ENCODE measurements around the gene FBXO42.
A peak's percentile ranks its signal among the peaks of the same experiment; 100 is the strongest.

Gene FBXO42

DNA sequence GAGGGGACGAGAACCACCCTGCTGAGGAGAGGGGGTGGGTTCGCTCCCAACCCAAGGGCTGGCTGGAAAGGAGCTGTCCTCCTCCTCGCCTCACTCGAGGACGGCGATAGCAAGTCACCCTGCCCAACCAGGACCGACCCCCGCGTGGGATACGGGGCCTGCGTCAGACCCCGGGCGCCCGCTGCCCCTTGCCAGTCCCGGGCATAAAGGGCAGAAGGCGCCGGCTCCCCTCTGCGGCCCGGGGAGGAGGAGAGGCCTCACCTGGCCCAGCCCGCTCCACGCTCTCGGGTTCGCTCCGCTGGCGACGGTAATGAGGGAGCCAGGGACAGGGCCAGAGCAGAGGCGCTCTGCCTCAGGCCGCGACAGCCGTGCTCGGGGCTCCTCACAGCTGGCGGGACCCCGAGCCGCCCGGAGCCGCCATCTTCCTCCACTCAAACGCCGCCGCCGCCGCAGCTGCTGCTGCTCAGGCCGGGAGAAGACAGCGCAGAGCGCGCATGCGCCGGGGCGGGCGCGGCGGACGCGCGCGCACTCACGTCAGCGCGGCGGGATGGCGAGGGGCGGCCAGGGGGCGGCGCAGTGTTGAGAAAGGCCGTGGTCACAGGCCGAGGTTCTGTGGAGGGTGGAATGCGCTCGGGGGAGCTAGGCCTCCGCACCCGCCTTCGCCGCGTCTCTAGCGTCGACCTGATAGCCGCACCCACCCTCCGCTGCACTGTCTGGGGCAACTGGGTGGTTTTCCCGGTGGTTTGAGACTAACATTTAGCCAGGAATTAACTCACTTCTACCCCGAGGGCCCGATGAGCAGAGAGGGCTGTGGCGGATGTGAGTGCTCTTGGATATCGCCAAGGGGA lies at the start of gene FBXO42:
TSS of gene FBXO42 (minus strand) at position 487 of the 848 bp plus-strand sequence. CDS start 37,062 bp downstream, outside the sequence.
- peak; percentile 94 for DNase-seq

DNA sequence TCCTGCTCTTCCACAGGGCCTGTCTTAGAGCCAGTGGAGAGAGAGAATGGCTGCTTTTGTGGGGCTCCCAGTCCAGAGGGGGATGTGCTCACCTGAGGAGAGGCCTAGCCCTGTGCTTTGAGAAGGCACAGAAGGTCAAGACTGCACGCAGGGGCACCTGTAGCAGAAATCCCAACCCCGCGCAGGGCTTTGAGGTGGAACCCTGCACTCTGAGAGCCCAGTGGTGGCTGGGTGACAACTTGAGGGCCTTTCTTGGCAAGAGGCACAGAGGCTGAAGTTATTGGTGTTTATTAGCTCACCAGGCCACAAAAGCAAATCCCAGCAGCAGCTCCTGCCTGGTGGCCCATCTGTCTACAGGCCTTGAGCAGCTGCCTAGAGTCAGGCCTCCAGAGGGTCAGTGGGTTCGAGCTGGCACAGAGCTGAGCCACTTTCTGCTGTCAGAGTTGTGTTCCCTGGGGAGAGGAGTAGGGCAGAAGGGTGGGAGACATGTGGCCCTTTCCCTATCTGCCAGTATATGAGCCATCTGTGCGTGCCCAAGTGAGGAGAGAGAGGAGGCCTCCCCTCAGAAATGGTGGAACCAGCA lies 46.2 kb upstream of the FBXO42 start:
- no peak for DNase-seq

DNA sequence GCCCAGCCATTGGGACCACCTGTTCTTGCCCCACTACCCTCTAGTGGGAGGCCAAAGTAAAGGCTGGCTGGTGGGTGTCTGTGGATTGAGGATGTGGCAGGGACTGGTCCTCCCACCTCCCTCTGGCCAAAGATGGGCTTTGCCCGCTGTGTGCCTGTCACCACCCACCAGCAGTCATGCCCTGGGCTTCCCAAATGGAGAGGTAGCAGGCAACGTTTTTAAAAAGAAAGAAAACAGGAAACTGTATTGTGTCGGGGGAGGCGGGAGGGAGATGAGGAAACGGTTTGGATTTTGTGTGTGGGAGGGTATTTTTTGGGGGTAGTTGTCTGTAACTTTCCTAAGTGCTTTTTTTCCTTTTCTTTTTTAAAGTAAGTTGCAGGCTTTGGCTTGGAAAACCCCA lies 44.8 kb upstream of the FBXO42 start:
- DNase-seq = no peak

DNA sequence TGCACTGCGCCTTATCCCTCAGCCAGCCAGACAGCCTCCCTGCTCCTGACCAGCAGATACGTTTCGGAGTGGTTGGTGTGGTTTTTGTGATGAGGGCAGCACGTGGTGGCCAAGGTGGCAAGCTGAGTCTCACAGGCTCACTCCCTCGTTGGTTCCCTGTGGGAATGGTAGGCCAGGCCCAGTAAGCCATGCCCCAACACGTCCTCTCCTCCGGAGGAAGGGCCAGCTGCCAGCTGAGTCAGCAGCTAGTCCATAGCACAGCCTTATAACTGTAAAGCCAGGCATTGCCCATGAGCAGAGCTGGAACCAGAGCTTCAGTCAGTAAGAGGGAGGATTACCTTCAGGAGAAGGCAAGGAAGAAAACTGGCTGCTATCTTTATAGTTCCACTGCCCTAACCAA lies 44.3 kb upstream of the FBXO42 start:
- no peak for DNase-seq

DNA sequence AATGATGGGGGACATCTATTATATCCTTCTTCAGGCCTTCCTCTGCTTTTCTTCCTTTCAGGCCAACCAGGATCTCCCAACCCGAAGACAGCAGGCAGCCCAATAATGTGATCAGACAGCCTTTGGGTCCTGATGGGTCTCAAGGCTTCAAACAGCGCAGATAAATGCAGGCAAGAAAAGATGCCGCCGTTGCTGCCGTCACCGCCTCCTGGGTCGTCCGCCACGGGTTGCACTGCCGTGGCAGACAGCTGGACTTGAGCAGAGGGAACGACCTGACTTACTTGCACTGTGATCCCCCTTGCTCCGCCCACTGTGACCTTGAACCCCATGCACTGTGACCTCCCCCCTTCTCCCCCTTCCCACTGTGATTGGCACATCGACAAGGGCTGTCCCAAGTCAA lies 42.7 kb upstream of the FBXO42 start:
- DNase-seq = no peak

DNA sequence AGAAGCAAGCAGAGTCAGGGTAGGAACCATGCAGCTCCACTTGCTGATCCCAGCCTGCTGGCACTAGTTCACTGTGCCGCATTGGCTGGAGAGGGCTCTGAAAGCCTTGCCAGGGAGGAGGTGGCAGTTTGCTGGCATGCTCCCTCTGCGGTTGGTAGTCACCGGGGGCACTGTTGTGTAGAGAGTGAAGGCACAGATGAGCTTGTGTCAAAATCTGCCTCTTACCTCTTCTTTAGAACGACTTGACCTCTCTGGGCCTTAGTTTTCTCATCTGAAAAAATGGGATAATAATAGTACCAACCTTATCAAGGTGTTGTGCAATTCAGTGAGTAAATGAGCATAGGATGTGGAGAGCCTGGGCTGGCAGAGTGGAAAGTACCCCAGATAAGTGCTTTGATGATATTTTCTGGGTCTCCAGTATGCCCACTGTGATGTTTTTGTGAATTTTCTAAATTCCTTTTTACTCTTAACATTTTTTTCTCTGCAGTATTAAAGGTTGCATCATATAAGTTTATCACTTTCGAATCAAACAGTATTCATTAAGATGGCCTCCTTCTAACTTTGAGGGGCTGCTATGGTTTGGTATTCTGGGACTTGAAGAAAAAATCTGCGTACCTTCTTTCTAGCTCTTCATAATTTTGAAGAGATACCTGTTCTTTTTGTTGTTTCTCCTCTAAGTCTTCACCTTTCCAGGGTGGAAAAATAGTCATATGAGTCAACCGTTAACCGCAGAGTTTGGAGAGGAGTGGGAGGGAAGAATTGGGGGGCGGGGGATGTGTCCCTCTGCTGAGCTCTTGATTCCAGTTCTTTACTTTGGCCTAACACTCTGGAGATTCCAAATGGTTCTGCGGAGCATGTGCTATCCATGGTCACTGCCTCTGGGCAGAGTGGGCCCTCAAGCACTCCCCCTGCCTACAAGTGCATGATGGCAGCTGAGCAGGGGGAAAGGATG lies 41.6 kb upstream of the FBXO42 start:
- no peak for DNase-seq

DNA sequence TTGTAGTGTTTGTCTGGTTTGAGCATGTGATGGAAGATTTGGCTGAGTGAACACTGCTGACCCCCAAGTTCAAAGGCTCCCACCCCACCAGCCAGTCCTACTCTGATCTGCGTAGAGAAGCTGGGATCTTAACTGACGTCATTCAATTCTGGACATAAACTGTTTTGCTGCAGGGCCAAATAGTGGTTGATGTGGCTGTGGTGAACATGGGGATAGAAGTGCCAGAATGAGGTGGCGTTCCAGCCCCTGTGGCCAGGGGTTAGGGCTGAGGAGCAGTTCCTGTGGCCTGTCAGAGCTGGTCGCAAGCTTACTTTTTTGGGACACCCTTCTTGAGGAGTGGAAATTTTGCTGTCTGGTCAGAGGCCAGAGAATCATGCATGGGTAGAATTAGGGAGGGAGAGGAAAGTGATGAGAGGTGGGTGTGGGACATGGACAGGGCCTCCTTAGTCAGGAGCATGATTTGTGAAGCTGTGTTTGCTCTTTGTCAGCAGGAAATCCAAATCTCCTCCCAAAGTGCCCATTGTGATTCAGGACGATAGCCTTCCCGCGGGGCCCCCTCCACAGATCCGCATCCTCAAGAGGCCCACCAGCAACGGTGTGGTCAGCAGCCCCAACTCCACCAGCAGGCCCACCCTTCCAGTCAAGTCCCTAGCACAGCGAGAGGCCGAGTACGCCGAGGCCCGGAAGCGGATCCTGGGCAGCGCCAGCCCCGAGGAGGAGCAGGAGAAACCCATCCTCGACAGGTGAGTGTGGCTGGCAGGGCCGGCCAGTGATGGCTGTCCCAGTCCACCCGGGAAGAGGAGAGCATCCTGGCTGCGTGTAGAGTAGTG lies 40.7 kb upstream of the FBXO42 start:
- no peak for DNase-seq

DNA sequence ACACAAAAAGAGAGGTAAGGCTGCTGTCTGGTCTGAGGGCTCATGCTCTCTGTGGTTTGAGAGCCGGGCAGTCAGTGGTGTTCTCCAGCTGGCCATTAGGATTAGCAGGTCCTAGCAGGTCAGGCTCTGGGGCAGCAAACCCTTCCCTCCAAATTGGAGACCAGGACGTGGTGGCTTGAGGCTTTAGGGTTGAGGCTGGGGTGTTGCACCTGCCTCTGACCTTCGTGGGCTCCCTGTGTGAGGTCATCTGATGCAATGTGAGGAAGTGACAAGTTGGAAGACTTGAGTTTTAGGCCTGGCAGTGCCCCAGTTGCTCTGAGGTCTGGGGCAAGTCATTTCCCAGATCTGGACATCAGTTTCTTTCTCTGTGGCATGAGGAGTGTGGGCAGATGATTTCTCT lies 39.1 kb upstream of the FBXO42 start:
- no peak for DNase-seq

DNA sequence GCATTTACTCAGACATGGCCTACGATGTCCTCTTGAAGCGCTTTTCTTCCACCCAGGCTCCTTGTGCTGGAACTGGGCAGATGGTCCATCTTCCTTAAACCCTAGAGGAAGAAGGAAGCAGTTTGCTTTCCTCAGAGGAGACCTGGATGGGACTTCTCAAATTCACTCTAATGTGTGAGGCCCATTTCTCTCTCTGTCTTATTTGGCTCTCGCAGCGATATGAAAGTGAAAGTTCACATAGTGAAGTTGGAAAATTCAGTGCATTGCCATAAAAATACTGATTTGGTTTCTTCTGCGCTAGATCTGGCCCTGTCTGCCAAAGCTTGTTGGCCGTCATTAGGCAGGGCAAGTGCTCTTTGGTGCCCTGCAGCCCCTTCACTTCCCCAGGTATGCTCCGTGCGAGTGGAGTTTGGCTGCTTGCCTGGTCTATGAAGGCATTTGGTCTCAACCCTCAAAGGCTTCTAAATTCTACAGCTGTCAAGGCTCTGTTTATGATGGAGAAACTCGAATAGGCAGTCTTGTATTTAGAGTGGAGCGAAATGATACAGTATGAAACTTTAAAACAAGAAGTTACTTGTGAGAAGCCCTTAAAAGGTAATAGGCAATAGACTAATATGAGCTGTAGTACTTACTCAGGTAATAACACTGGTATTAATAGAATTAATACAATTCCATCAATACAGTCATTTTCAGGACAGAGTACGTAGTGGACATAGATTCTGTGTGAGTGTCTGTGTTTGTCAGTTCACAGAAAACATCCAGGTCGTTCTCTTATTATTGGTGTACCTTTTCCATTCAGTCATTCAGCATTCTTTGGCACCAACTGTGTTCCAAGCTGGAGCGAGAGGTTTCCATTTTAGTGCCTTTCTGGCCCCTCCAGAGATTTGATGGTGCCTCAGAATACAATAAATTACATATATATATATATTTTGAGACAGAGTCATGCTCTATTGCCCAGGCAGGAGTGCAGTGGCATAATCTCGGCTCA lies 35.2 kb upstream of the FBXO42 start:
- no peak for DNase-seq

DNA sequence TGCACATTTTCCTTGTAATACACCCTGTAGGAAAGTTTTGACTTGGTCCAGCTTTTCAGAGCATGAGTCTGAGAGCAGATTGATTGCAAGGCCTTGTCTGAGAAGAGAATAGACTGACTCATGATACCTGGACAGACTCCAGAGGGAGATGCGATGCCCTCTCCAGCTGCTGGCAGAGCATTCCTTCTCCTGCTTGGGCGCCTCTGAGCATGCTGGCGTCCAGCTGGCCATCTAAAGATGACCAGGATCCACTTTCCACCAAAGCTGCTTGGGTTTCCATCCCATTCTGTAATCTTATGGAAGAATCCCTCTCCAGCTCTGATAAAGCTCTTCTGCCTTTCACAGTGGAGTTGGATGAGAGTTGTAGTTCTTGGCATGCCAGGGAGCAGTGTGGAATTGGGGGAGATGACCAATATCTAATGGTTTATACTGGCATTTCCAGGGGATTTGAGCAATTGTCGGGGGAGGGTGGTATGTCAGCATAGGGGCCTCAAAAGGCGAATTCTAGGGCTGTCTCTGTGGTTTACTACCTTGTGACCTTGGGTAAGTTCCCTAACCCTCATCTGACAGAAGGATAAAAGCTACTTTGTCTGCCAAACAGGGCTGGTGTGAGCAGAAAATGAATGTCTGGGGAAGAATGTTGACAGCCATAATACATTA lies 34.3 kb upstream of the FBXO42 start:
- no peak for DNase-seq

DNA sequence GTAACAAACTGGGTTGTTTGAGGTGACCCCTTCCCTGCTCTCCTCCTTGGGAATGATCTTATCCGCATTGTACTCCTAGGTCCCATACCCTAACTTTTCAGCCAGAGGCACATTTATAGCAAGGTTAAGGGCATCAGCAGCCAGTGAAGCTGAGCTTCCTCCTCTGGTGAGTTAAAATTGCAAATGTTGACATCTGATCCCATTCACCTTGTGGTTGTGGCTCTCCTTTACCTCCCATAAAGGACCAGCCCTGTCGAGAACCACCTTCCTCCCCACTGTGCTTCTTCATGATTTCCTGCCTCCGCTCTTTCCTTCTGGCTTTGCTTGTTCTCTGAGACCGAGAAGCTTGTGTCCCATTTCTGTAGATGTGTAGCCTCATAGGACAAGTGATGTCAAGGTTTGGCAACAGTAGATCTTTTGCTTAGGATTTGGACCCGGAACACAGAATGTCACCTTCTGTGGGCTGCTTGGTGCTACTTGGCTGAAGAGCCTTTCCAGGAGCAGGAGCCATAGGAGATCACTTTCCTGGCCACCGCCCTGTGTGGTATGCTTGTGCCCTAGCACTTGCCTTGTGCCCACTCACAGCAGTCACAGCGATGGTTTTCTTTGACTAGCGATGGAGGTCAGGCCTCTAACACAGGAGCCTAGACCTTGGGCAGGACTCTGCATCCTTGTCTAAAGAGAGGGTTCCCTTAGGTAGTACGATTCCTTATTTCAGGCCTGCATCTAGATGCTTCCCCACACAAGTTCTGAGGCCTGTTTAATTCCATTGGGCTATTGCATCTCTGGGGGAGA lies 33.6 kb upstream of the FBXO42 start:
- DNase-seq = no peak

DNA sequence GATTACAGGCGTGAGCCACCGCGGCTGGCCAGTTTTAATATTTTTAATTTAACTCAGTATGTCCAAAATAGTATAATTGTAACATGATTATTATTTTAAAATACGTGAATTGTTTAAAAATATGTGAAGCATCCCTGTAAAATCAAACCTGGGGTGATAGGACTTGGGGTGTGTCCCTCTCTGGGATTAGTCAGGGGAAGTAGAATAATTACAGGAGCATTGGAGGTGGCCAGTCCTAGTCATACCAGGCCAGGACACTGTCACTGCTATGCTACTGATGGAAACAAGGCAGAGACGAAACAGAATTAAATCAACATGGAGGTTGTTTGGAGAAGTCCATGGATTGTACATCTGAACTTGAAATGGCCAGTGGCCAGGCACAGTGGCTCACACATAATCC lies 31.6 kb upstream of the FBXO42 start:
- DNase-seq = no peak

DNA sequence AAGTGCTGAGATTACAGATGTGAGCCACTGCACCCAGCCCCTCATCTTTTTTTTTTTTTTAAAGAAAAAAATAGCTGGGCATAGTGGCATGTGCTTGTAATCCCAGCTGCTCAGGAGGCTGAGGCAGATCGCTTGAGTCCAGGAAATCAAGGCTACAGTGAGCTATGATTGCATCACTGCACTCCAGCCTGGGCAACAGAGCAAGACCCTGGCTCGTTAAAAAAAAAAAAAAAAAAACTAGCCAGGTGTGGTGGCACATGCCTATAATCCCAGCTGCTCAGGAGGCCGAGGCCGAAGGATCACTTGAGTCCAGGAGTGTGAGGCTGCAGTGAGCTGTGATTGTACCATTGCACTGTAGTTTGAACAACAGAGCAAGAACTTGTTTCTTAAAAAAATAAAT lies 28.6 kb upstream of the FBXO42 start:
- no peak for DNase-seq

DNA sequence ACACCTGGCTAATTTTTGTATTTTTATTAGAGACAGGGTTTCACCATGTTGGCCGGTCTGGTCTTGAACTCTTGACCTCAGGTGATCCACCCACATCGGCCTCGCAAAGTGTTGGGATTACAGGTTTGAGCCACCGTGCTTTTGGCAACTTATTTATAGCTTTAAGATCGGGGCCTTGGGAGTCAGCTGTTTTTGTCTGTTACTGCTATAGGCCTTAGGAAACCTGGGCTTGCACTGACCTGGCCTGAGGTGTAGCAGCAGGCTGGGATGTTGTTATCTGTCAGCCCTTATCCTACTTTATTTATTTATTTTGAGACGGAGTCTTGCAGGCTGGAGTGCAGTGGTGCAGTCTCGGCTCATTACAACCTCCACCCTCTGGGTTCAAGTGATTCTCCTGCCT lies 26.2 kb upstream of the FBXO42 start:
- DNase-seq = no peak

DNA sequence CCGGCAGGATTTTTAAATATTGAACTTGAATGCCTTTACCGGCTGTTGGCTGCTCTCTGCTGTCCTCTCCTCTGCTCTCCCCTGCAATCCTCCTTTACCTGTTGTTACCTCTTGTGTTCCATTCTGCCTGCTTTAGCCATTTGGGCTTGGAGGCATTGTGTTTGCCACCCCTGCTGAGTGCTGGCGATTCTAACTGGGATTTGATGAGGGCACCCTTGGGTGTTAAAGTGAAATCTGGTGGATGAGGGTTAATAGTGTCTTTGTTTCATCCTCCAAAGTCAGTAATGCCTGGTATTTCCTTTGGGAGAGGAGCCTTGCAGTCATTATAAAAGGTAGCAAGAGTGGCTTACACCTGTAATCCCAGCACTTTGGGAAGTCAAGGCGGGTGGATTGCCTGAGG lies 24.7 kb upstream of the FBXO42 start:
- no peak for DNase-seq

DNA sequence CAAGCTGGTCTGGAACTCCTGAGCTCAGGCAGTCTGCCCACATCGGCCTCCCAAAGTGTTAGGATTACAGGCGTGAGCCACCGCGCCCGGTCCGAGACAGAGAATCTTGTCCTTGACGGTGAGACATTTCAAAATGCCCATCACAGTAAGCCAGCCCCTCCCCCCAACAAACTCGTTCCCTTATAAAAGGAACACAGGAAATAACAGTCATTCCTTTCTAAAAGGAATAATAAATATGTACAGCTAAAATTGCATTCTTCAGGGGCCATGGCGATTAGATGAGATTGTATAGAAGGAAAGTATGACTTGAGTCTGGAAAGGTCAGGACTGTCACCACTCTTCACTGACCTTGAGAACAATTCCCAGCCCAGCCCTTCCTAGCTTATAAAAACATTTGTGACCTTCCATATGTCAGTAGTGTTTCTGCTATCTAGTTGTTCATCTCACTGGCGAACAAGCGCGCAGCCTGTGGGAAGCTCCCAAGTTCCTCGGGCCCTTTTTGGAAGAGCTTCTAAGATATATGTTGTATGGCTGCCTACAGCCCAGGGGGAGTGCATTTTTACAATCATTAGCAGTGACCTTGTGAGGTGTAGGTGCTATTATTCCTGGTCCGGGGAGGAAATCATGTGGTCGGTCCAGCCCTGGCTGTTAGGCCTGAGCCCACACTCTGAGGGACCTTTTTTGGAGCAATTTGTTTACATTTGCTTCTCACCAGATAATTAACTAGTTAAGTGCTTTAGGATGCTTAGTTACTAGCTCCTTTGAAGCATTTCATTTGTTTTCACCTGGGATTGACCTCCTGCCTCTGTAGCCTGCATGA lies 23.5 kb upstream of the FBXO42 start:
- no peak for DNase-seq

DNA sequence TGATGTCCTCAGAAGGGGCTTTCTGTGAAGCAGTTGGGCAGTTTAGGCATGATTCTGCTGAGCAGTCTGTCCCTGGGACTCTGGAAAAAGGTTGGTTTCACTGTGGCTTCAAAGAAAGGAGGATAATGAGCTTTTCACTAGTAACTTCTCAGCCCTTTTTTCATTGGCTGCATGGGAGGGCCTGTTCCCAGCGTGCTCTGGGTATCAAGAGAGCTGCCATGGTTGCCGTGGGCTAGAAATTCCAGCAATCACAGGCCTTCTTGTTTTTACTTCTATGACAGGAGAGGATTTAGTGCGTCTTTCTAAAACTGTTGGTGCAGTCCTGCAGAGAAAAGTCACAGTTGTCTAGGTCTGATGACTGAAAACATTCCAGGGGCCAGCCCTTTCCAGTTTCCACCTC lies 22.0 kb upstream of the FBXO42 start:
- no peak for DNase-seq

DNA sequence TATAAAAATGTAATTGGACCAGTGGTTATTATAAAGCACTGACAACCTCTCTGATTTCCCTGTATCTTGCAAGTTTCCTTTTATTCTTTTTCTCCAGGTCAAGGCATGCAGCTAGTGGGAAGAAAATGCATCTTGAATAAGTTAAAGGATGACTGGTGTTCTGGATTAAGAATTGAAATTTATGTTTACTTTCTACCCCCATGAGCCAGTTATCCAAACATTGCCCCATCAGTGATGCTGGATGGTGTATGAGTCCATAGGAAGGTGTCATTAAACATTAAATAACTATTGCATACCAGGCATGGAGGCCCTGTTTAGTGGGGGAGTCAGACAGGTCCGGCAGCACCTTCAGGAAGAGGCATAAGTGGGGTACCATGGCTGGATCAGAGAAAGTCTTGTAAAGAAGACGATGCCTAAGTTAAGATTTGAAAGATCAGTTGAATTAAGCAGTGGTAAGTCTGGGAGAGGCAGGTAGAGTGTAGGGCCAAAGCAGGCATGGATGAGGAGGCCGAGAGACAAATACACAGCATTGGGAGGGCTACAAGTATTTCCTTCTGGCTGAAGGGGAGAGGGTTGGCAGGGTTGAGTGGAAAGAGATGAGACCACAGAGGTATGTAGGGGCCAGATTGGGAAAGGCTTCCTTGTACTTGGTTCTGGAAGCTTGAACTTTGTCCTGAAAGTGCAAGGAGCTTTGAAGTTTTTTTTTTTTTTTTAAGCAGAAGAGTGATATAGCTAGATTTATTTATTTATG lies 20.4 kb upstream of the FBXO42 start:
- DNase-seq = no peak
